Activated CD4-positive, alpha-beta T cell treated with anti-CD3 and anti-CD28 coated beads, Interleukin-2, Interleukin-4, amounts not matched to agents 100 ng/mL and 50 ng/mL, durations not matched to agents 16 hours and 8 hours (primary cell): Measurements from ENCODE around the gene FBXL20.
A peak's percentile ranks its signal among the peaks of the same experiment; 100 is the strongest.
"Not testable (repeated sequence)": the region's sequence is repeated elsewhere in the genome, so short reads cannot be mapped to it uniquely, and the experiment has no call there.

Experiments used
- DNase-seq: peaks from one replicate; pipeline ENCODE4 v3.0.0-alpha.2; 2020; ENCODE audit warnings: low spot score

The FBXL20 gene

GRCh38 chr17:39328815-39329214 lies 72.6 kb downstream of the FBXL20 start:
- no peak for DNase-seq

DNA sequence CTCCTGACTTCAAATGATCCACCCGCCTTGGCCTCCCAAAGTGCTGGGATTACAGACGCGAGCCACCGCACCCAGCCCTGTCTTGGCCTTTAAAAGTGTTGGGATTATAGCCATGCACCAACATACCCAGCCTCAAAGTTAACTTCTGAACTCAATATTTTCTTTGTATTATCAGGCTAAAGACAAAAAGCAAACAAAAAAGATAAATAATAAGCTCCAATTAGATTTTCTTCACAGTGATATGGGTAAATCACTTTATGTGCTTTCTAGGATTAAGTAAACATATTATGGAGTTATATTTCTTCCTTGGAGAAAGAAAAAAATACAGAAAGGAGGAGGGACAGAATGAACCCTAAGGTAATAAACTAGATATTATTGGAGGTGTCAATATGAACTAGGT lies 74.3 kb downstream of the FBXL20 start:
- DNase-seq = no peak

- DNase-seq = no peak
Observed at GRCh38 chr17:39325528-39326240, 75.7 kb downstream of the FBXL20 start.

DNA sequence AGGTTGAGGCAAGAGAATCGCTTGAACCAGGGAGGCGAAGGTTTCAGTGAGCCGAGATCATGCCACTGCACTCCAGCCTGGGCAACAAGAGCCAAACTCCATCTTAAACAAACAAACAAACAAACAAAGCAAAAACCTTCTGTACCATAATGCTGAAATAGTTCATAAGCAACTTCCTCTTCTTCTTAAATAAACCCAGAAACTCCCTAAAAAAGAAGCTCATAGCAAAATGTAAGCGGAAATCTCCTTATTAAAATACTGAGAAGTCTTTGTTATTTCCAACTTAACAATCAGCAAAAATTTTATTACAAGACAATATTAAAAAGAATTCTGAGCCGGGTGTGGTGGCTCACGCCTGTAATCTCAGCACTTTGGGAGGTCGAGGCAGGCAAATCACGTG lies 82.8 kb downstream of the FBXL20 start:
- no peak for DNase-seq

DNA sequence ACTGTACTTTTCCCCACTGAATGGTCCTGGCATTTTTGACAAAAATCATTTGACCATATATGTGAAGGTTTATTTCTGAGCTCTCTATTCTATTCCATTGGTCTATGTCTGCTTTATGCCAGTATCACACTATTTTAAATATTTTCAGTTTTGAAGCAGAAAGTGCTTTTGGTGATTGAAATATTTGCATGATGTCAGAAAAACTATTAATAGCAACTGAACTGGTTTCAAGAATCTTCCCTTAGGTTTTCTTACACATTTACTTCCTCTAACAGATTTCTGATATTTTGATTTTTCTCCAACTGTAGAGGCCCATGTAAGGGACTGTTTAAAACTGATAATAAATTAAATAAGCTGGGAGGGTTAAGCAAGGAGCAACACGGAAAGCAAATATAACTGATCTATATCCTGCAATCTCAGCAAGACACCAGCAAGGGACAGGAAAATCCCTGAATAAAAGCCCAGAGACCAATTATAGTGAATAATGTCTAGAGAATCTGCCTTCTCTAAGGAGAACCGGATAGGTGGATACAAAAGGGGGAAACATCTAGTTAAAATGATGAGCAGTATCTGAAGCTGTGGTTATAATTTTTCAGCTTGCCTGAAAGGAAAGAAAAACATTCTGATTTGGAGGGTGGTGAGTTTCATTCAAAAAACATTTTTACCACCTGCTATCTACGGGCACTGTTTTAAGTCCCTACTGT lies 94.8 kb downstream of the FBXL20 start:
- no peak for DNase-seq

DNA sequence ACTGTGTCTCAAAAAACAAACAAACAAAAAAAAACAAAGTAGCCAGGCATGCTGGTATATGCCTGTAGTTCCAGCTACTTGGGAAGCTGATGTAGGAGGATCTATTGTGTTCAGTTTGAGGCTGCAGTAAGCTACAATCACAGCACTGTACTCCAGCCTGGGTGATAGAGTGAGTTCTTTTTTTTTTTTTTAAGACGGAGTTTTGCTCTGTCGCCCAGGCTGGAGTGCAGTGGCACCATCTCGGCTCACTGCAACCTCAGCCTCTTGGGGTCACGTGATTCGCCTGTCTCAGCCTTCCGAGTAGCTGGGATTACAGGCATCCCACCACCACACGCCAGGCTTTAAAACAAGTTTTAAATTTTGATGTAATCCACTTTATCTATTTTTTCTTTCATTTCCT lies 95.4 kb downstream of the FBXL20 start:
- DNase-seq = no peak

GRCh38 chr17:39304188-39304587 lies 97.2 kb downstream of the FBXL20 start:
- no peak for DNase-seq

DNA sequence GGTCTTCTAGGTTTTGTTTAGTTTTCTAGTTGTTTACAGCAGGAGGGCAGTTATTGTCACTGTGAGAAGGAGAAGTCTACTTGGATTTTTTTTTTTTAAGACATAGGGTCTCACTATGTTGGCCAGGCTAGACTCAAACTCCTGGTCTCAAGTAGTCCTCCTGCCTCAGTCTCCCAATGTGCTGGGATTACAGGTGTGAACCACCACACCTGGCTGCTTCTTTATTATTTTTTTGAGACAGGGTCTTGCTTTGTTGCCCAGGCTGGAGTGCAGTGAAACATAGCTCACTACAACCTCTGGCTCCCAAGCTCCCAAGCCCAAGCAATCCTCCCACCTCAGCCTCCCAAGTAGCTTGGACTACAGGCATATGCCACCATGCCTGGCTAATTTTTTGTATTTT lies 107.4 kb downstream of the FBXL20 start:
- DNase-seq = no peak

DNA sequence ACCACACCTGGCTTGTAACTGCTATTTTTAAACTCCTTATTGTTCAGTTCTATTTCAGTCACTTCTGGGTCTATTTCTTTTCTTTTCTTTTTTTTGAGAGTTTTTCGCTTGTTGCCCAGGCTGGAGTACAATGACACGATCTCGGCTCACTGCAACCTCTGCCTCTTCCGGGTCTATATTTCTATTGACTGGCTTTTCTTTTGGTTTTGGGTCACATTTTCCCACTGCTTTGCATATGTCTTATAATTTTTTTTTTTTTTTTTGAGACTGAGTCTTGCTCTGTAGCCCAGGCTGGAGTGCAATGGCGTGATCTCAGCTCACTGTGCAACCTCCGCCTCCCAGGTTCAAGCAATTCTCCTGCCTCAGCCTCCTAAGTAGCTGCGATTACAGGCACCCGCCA lies 108.9 kb downstream of the FBXL20 start:
- DNase-seq = not testable (repeated sequence)

DNA sequence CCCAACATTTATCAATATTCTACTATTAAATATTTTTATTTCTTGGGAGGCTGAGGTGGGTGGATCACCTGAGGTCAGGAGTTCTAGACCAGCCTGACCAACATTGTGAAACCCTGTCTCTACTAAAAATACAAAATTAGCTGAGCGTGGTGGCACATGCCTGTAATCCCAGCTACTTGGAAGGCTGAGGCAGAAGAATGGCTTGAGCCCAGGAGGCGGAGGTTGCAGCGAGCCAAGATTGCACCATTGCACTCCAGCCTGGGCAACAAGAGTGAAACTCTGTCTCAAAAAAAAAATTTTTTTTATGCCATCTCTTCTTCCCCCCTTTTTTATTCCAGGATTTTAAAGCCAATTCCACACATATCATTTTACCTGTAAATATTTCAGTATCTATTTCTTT lies 114.9 kb downstream of the FBXL20 start:
- not testable (repeated sequence) for DNase-seq

DNA sequence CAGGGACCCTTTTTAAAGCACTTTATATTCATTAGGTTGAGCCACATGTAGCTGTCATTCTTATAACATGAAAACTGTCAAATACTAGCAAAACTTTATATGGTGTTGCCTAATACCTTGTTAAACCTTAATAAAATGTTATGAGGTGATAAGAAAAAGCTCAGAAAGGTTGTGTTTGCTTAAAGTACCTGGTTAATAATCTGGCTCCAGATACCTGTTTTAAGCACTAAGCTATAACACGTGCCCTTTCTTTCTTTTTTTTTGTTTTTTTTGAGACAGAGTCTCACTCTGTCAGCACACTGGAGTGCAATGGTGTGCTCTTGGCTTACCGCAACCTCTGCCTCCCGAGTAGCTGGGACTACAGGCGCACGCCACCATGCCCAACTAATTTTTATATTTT lies 116.7 kb downstream of the FBXL20 start:
- no peak for DNase-seq

DNA sequence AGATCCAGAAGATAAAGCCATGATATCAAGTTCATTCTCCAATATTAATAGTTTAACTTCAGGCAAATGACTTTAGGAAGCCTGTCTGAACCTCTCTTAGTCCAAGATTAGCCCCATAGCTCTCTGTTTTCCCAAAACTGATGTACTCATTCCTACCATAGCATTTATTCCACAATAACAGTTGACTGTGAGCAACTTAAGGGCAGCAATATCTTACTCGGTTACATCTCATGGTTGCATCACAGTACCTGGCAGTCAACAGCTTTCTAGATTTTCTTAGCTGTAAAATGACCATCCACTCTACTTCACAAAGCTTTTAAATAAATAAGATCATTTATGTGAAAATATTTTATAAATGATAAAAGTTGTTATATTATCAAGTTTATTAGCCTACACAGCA lies 117.5 kb downstream of the FBXL20 start:
- no peak for DNase-seq

GRCh38 chr17:39283098-39283497 lies 118.3 kb downstream of the FBXL20 start:
- no peak for DNase-seq

DNA sequence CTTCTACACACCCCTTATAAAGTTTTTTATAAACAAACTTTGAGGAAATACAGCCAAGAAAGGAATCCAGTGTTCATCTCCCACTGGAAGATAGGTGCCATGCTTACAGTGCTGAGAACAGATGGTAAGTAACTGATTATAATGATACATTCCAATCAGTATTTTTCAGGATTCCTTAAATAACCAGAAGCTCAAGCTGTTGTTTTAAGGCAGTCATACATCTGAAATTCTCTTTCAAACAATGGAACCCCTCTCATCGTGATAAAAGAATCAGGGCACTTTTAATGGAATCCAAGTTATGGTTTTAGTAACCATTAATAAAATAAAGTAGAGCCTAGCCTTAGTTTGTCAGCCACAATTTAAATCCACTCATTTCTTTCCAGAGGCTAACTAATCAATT lies 119.6 kb downstream of the FBXL20 start:
- DNase-seq = no peak

DNA sequence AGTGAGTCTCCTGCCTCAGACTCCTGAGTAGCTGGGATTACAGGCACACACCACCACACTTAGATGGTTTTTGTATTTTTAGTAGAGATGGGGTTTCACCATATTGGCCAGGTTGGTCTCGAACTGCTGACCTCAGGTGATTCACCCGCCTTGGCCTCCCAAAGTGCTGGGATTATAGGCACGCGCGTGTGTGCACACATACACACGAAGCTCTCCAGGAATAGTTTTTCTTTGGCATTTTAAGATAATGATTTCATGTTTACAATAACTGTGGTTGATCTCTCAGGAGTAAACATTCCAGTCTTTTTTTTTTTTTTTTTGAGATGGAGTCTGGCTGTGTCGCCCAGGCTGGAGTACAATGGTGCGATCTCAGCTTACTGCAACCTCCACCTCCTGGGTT lies 123.2 kb downstream of the FBXL20 start:
- DNase-seq = not testable (repeated sequence)

- no peak for DNase-seq
Observed at GRCh38 chr17:39277110-39277509, 124.3 kb downstream of the FBXL20 start.

DNA sequence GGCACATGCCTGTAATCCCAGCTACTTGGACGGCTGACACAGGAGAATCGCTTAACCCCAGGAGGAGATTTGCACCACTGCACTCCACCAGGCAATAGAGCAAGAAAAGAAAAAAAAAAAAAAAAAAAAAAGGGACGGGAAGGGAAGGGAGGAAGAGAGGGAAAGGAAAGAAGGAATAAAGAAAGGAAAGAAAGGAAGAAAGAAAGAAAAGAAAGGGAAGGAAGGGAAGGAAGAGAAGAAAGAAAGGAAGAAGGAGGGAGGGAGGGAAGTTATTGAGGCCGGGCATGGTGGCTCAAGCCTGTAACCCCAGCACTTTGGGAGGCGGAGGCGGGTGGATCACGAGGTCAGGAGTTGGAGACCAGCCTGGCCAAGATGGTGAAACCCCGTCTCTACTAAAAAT lies 125.3 kb downstream of the FBXL20 start:
- DNase-seq = no peak

- DNase-seq = no peak
Observed at GRCh38 chr17:39271546-39271945, 129.9 kb downstream of the FBXL20 start.

- DNase-seq = no peak
Observed at GRCh38 chr17:39270923-39271322, 130.5 kb downstream of the FBXL20 start.

GRCh38 chr17:39264119-39264518 lies 137.3 kb downstream of the FBXL20 start:
- DNase-seq = no peak

GRCh38 chr17:39261286-39261685 lies 140.1 kb downstream of the FBXL20 start:
- DNase-seq = peak; percentile 12

GRCh38 chr17:39252788-39253460 lies 148.5 kb downstream of the FBXL20 start:
- no peak for DNase-seq

DNA sequence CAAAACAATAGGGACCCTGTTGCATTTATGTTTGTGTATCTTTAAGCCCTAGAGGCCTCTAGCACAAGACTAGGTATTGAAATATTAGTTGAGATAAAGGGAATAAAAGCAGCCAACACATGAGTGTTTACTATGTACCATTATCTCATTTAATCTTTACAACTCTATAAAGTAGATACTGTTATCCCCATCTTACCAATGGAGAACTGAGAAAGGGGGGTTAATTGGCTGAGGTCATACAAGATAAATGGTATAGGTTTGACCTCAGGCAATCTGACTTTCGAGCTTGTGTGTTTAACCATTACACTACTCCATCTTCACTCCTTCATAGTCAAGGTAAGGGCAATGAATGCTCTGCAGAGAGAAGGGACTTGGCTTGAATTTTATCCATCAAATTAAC lies 149.4 kb downstream of the FBXL20 start:
- no peak for DNase-seq
